ENCODE data around the gene PACSIN1.

PACSIN1 gene

GRCh38 chr6:34459899-34460593 lies 5.8 kb upstream of the PACSIN1 start (continued):
- TF ChIP-seq, protein P1, sequence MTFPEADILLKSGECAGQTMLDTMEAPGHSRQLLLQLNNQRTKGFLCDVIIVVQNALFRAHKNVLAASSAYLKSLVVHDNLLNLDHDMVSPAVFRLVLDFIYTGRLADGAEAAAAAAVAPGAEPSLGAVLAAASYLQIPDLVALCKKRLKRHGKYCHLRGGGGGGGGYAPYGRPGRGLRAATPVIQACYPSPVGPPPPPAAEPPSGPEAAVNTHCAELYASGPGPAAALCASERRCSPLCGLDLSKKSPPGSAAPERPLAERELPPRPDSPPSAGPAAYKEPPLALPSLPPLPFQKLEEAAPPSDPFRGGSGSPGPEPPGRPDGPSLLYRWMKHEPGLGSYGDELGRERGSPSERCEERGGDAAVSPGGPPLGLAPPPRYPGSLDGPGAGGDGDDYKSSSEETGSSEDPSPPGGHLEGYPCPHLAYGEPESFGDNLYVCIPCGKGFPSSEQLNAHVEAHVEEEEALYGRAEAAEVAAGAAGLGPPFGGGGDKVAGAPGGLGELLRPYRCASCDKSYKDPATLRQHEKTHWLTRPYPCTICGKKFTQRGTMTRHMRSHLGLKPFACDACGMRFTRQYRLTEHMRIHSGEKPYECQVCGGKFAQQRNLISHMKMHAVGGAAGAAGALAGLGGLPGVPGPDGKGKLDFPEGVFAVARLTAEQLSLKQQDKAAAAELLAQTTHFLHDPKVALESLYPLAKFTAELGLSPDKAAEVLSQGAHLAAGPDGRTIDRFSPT (tag by site-specific recombination; IDR thresholded peaks at IDR 0.05), result no peak
- TF ChIP-seq BCL11B (tag by site-specific recombination; IDR thresholded peaks at IDR 0.05; ENCODE audit: low read depth) (no peak), ZNF654 (tag by site-specific recombination; IDR thresholded peaks at IDR 0.05; ENCODE audit: low read depth) (peak; percentile 96), ZBTB17 (tag by site-specific recombination; IDR thresholded peaks at IDR 0.05) (no peak), ZNF19 (tag by site-specific recombination; IDR thresholded peaks at IDR 0.05; ENCODE audit: low read depth) (no peak), ZNF155 (tag by site-specific recombination; IDR thresholded peaks at IDR 0.05) (no peak), CTCF (tag by site-specific recombination; IDR thresholded peaks at IDR 0.05) (peak; percentile 57)

DNA sequence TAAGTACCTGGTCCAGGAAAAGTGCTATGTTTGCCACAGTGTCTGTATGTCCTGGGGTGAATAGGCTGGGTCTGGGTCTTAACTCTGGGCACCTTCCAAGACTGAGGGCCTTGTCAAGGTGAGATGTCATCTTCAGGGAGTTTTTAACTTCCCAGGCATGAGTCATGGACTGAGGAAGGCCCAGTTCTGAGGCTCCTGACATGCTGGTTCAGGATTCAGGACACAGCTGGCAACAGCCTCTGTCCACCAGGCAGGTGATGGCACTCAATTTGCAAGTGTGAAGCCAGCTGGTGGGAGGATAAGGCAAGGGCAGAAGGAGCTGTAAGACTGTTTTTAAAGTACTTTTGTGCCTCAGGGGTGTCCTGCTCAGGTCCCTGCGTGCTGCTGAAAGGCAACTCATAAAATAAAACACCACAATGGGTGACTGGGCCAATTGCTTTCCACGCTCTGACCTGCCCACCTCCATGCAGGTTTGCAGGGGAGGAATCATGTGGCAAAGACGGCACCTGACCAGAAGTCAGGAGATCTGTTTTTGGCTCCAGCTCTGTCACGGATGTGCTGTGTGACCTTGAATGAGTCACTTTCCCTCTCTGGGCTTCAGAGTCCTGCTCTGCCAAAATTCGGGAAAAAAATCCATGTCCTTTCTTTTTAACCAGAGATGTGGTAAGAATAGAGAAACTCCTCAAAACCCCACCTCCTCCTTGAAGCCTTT lies 4.9 kb upstream of the PACSIN1 start:
- no peaks in the 10 kb centered on the region for H3K36me3 ChIP-seq (ENCODE audit: control insufficient read depth in 2 of 2, insufficient read depth in 1 of 2, low read length in 2 of 2)
- H3K9me3 ChIP-seq (ENCODE audit: control insufficient read depth, insufficient read depth, low read depth, low read length), result no peaks in the 10 kb centered on the region
- no peak overlapping the region for H3K4me3 ChIP-seq (ENCODE audit: low read depth, low read length)
- ChIA-PET POLR2A (interaction anchor here (0.5 to 1.5 kb wide), 2 partner anchors 16 to 35 kb away, joined by 3 to 5 read pairs; no protein-coding TSS in a partner anchor), CTCF (interaction anchor here (0.5 to 5.5 kb wide), 25 partner anchors 7 to 265 kb away, joined by 3 to 138 read pairs (median 4); partner anchors contain the start of gene SMIM29)
- TF ChIP-seq, protein P2, sequence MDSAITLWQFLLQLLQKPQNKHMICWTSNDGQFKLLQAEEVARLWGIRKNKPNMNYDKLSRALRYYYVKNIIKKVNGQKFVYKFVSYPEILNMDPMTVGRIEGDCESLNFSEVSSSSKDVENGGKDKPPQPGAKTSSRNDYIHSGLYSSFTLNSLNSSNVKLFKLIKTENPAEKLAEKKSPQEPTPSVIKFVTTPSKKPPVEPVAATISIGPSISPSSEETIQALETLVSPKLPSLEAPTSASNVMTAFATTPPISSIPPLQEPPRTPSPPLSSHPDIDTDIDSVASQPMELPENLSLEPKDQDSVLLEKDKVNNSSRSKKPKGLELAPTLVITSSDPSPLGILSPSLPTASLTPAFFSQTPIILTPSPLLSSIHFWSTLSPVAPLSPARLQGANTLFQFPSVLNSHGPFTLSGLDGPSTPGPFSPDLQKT (IDR thresholded peaks at IDR 0.05; ENCODE audit: borderline replicate concordance, low read depth, low read length), result no peak
- no peak for TF ChIP-seq ZNF555 (tag by site-specific recombination; conservative IDR thresholded peaks at IDR 0.05)
- no peak for TF ChIP-seq ZBTB8A (tag by site-specific recombination; IDR thresholded peaks at IDR 0.05)
- 0 out of 2 replicates have a peak, but pooled peaks have one; percentile 76 for TF ChIP-seq ZNF768 (tag by site-specific recombination; IDR thresholded peaks at IDR 0.05)
- TF ChIP-seq ZNF404 (tag by site-specific recombination; IDR thresholded peaks at IDR 0.05), result no peak
- no peak for TF ChIP-seq BCL11A (tag by site-specific recombination; IDR thresholded peaks at IDR 0.05; ENCODE audit: low read depth)
- no peak for TF ChIP-seq GFI1B (tag by site-specific recombination; IDR thresholded peaks at IDR 0.05)
- 0 out of 2 replicates have a peak, but pooled peaks have one; percentile 29 for TF ChIP-seq ZNF600 (tag by site-specific recombination; IDR thresholded peaks at IDR 0.05)
- no peak for TF ChIP-seq ZSCAN16 (tag by site-specific recombination; IDR thresholded peaks at IDR 0.05)
- TF ChIP-seq ZNF530 (tag by site-specific recombination; IDR thresholded peaks at IDR 0.05; ENCODE audit: low read depth), result no peak
- TF ChIP-seq, protein P3, sequence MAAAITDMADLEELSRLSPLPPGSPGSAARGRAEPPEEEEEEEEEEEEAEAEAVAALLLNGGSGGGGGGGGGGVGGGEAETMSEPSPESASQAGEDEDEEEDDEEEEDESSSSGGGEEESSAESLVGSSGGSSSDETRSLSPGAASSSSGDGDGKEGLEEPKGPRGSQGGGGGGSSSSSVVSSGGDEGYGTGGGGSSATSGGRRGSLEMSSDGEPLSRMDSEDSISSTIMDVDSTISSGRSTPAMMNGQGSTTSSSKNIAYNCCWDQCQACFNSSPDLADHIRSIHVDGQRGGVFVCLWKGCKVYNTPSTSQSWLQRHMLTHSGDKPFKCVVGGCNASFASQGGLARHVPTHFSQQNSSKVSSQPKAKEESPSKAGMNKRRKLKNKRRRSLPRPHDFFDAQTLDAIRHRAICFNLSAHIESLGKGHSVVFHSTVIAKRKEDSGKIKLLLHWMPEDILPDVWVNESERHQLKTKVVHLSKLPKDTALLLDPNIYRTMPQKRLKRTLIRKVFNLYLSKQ (tag by site-specific recombination; IDR thresholded peaks at IDR 0.05; ENCODE audit: borderline replicate concordance), result no peak
- no peak for TF ChIP-seq MEIS1 (CRISPR knock-in tag; IDR thresholded peaks at IDR 0.05; ENCODE audit: borderline replicate concordance)
- TF ChIP-seq ZNF174 (tag by site-specific recombination; IDR thresholded peaks at IDR 0.05), result no peak
- TF ChIP-seq ZBTB26 (tag by site-specific recombination; optimal IDR thresholded peaks at IDR 0.05), result no peak
- TF ChIP-seq ZNF610 (tag by site-specific recombination; IDR thresholded peaks at IDR 0.05; ENCODE audit: borderline replicate concordance), result no peak
- TF ChIP-seq BCL11B (tag by site-specific recombination; IDR thresholded peaks at IDR 0.05; ENCODE audit: low read depth), result no peak
- TF ChIP-seq ZNF639 (tag by site-specific recombination; IDR thresholded peaks at IDR 0.05), result no peak
- no peak for TF ChIP-seq ZSCAN4 (tag by site-specific recombination; IDR thresholded peaks at IDR 0.05)
- H3K4me1 ChIP-seq (ENCODE audit: control insufficient read depth, insufficient read depth, low read length), result no peaks in the 10 kb centered on the region
- no peak overlapping the region for H3K27ac ChIP-seq (ENCODE audit: extremely low read depth, low read depth, low read length)

Measured in HEK293 (cell line).